Left ventricle myocardium inferior (tissue), 1 donor: ENCODE measurements around the gene PXDN. TPM values are rescaled to one million over a fixed set of nuclear protein-coding genes. Genes with fewer than 3 reads are reported as not detected.
"Not testable (repeated sequence)": the region's sequence is repeated elsewhere in the genome, so short reads cannot be mapped to it uniquely, and the experiment has no call there.

ENCODE experiments used
- DNase-seq: peaks from one replicate; pipeline ENCODE4 v3.0.0-alpha.2; 2020
- H3K27ac ChIP-seq: fragments of 200-600 bp; replicated peaks from 2 replicates; pipeline ENCODE4 v1.8.0; 2021
- H3K27me3 ChIP-seq: fragments of 200-600 bp; 2 replicates; pipeline ENCODE4 v1.8.0; 2021; ENCODE audit warnings: low read depth
- H3K36me3 ChIP-seq: fragments of 200-600 bp; 2 replicates; pipeline ENCODE4 v1.8.0; 2021
- H3K4me1 ChIP-seq: fragments of 200-600 bp; 2 replicates; pipeline ENCODE4 v1.8.0; 2021
- H3K4me3 ChIP-seq: fragments of 200-600 bp; 2 replicates; pipeline ENCODE4 v1.8.0; 2021; ENCODE audit warnings: mild to moderate bottlenecking, moderate library complexity
- H3K9me3 ChIP-seq: fragments of 200-600 bp; replicated peaks from 2 replicates; pipeline ENCODE4 v1.8.0; 2021
- intact Hi-C: fragments of 100-400 bp; cut with micrococcal nuclease; formaldehyde crosslinking; loops from one replicate; pipeline ENCODE4 v1.11.0; 2022
- total RNA-seq: library from RNA; stranded (reverse); fragmentation: NEBNext Ultra II Directional; extraction: Animal tissue kit (Norgen Biotek cat#: 25700); gene quantifications from one replicate; pipeline ENCODE4 v1.2.1, GENCODE V29; 2021
- TF ChIP-seq, protein P1 (sequence below): fragments of 200-600 bp; IDR thresholded peaks from 2 replicates; pipeline ENCODE4 v1.8.0; 2021; ENCODE audit warnings: antibody characterized with exemption, mild to moderate bottlenecking, borderline replicate concordance
- donor health status: DM: no; HTN: yes; CAD: no; lungs with severe emphysema.

The PXDN gene
- total RNA-seq, 1 donor from 2014 or later = 15.7 TPM

DNA sequence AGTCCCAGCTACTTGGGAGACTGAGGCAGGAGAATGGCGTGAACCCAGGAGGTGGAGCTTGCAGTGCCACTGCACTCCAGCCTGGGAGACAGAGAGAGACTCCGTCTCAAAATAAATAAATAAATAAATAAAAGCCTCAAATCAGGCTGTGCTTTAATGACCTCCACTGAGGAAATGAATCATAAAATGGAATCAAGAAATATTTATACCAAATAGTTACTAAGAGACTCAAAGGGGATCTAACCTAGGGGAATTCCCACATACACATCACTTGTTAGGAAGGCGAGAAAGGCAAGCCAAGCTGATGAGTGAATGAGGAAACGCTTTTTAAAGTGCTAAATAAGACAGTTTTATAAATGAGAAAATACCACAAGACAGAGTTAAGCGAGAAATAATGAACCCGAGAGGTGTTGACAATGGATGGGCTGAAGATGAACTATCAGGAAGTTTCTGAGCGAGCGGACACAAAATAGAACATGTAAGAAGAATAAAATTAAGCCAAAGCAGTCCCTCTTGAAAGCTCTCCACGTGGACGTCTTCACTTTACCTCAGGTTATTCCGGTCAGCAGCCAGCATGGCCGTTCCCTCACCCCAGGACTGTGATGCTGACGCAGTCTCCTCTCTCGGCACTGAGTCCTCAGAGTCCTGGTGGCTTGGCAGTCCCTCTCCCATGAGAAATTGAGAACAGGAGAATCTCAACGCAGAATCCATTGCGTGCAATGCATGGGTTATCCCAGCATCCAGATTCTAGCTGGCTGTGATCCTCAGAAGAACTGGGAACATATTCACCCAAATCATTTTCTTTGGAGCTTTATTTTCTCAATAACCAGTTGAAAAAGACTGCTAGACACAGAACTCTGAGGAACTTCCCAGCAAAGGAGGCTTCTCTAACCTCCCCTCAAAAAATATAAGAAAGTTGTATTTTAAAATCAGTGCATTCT lies 22.3 kb downstream of the PXDN start:
- TF ChIP-seq, protein P1, sequence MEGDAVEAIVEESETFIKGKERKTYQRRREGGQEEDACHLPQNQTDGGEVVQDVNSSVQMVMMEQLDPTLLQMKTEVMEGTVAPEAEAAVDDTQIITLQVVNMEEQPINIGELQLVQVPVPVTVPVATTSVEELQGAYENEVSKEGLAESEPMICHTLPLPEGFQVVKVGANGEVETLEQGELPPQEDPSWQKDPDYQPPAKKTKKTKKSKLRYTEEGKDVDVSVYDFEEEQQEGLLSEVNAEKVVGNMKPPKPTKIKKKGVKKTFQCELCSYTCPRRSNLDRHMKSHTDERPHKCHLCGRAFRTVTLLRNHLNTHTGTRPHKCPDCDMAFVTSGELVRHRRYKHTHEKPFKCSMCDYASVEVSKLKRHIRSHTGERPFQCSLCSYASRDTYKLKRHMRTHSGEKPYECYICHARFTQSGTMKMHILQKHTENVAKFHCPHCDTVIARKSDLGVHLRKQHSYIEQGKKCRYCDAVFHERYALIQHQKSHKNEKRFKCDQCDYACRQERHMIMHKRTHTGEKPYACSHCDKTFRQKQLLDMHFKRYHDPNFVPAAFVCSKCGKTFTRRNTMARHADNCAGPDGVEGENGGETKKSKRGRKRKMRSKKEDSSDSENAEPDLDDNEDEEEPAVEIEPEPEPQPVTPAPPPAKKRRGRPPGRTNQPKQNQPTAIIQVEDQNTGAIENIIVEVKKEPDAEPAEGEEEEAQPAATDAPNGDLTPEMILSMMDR = no peak
- no peaks in the 10 kb centered on the region for H3K27me3 ChIP-seq
- peak overlapping the region; percentile 17 for H3K4me3 ChIP-seq
- H3K9me3 ChIP-seq = no peaks in the 10 kb centered on the region
- H3K4me1 ChIP-seq = peaks cover 49% of the 10 kb centered on the region
- H3K27ac ChIP-seq = peak overlapping the region; percentile 90
- no peaks in the 10 kb centered on the region for H3K36me3 ChIP-seq
- intact Hi-C loops = no loop called here
- no peak for DNase-seq

DNA sequence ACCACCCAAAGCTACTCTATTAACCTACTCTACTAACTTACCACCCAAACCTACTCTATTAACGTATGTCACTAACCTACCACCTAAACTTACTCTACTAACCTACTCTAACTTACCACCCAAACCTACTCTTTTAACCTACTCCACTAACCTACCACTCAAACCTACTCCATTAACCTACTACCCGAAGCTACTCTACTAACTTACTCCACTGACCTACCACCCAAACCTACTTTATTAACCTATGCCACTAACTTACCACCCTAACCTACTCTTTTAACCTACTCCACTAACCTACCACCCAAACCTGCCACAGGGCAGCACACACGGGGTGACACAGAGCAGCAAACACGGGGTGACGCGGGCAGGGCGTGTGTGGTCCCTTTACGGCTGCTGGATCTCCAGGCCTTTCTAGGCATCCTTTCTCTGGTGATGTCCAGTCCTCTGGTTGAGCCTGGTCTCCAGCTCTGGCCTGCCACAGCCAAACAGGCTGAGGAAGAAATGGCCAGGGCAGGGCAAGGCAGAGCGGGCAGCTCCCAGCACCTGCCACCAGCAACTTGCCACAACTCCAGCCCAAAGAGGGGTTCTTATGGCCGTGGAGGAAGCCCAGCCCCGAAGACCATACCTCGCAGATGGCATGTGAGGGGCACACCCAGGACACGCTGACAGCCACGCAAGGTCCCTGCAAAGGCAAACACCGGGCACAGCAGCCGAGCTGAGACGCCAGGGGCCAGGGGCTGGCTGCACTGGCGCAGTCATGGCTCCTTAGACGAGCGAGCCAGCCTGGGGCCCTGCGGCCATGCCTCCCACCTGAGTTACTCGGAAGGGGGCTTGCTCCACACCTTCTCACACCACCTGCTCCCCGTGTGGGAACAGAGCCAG lies 25.7 kb downstream of the PXDN start:
- H3K4me3 ChIP-seq = no peak overlapping the region
- peak overlapping the region; percentile 79 for H3K27ac ChIP-seq
- H3K27me3 ChIP-seq = no peaks in the 10 kb centered on the region
- no peaks in the 10 kb centered on the region for H3K36me3 ChIP-seq
- DNase-seq = no peak
- intact Hi-C loops = no loop called here
- peaks cover 74% of the 10 kb centered on the region for H3K4me1 ChIP-seq
- no peaks in the 10 kb centered on the region for H3K9me3 ChIP-seq
- TF ChIP-seq, protein P1 = no peak

DNA sequence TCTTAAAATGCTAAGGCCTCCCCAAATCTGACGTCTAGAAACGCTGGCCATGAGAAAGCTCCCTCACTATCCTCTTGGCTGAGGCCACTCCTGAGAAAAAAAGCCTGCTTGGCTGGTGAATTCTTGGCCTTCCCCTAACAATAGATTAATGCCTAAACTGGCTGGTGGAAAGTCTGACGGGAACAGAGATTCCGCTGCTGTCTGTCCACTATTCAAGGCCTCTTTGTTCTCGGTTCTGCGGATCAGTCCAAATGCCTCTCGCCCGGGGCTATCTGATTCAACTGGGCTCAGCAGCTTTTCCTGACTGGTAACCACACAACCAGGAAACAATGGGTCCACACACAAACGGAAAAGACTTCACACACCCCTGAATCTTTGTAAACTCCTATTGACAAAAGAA lies 27.2 kb downstream of the PXDN start:
- Histone ChIP-seq H3K4me3 (no peak overlapping the region), H3K27ac (peak overlapping the region; percentile 79), H3K4me1 (peaks cover 81% of the 10 kb centered on the region), H3K9me3 (no peaks in the 10 kb centered on the region), H3K27me3 (no peaks in the 10 kb centered on the region), H3K36me3 (no peaks in the 10 kb centered on the region)
- TF ChIP-seq, protein P1 = no peak
- intact Hi-C loops = no loop called here
- no peak for DNase-seq

DNA sequence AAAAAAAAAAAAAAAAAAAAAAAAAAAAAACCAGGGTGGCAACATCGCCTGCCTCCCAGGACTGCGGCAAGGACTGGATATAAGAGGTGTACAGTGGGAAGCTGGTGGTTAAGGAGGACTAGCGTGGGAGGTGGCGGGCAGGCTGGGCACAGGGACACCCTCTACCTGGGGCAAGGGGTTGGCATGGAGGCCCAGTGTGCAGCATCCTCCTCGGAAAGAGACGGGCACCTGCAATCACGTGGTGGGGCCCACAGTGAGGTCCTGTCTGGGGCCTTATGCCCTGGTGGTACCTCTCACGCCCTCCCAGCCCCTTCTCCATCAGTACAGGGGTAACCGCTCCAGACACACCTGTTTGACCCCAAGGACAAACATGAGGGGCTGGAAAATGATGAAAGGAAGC lies 27.9 kb downstream of the PXDN start:
- peak overlapping the region; percentile 79 for H3K27ac ChIP-seq
- TF ChIP-seq, protein P1 = no peak
- H3K36me3 ChIP-seq = no peaks in the 10 kb centered on the region
- no peaks in the 10 kb centered on the region for H3K27me3 ChIP-seq
- peaks cover 81% of the 10 kb centered on the region for H3K4me1 ChIP-seq
- no peaks in the 10 kb centered on the region for H3K9me3 ChIP-seq
- DNase-seq = no peak
- intact Hi-C loops = no loop called here
- no peak overlapping the region for H3K4me3 ChIP-seq

DNA sequence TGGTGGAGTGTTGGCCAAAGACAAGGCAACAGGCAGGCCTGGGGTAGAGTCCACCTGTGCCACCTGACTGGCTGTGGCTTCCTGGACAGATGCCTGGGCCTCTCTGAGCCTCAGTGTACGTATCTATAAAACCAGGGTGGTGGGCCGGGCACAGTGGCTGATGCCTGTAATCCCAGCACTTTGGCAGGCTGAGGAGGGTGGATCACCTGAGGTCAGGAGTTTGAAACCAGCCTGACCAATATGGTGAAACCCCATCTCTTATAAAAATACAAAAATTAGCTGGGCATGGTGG lies 28.4 kb downstream of the PXDN start:
- H3K4me3 ChIP-seq, DNase-seq, intact Hi-C loops, H3K36me3 ChIP-seq, H3K9me3 ChIP-seq, H3K27me3 ChIP-seq: not testable (repeated sequence)
- H3K27ac ChIP-seq = peak overlapping the region; percentile 79
- peaks cover 76% of the 10 kb centered on the region for H3K4me1 ChIP-seq
